Fibroblast of mammary gland (primary cell): Measurements from ENCODE around the gene PSME1.
A peak's percentile ranks its signal among the peaks of the same experiment; 100 is the strongest.

Experiments used
- DNase-seq: peaks from one replicate; pipeline ENCODE4 v3.0.0-alpha.2; 2010; ENCODE audit warnings: low read depth
- H3K4me3 ChIP-seq: 2 replicates; pipeline ENCODE4 v1.5.1; 2011; ENCODE audit warnings: low read depth, mild to moderate bottlenecking, low read length, moderate library complexity; ENCODE audit not compliant: control insufficient read depth
- CTCF ChIP-seq: conservative IDR thresholded peaks from 2 replicates; pipeline ENCODE4 v1.5.1; 2011; ENCODE audit warnings: low read depth, low read length, inconsistent platforms; ENCODE audit not compliant: control insufficient read depth, insufficient read depth

PSME1 gene

GRCh38 chr14:24093207-24093900 is 42.6 kb upstream of the PSME1 start:
- H3K4me3 ChIP-seq, result peak overlapping the region; percentile 74
- no peak for DNase-seq
- no peak for TF ChIP-seq CTCF

- peak; percentile 72 for DNase-seq
- TF ChIP-seq CTCF, result peak; percentile 12
- H3K4me3 ChIP-seq, result peak within 1 kb of the TSS; percentile 74
These were observed 41.8 kb upstream of the PSME1 start, which contains the start of gene PCK2 for GRCh38 chr14:24093901-24094840. TSS of gene PCK2 (plus strand) at chr14:24094311. CDS start at chr14:24094406, 95 bp downstream.

DNA sequence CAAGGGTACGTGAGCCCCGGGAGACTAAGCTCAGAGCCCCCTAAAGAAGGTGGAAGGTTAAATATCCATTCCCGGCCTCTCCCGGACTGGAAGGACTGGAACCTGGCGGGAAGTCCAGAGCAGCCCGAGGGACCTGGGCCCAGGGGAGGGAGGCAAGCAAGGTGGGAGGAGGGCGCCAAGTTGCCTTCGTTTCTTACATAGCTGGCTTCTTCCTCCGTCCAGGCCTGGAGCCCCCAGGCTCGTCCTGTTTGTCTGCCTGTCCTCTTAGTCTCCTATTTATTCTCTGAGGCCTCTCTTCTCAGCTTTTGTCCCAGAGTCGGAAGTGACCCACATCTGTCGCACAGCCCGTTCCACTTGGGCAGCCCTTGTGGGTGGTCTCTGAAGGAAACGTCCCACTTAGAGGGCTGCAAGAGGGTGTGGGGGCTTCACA is 41.1 kb upstream of the PSME1 start:
- no peak for TF ChIP-seq CTCF
- peak overlapping the region; percentile 74 for H3K4me3 ChIP-seq
- no peak for DNase-seq

DNA sequence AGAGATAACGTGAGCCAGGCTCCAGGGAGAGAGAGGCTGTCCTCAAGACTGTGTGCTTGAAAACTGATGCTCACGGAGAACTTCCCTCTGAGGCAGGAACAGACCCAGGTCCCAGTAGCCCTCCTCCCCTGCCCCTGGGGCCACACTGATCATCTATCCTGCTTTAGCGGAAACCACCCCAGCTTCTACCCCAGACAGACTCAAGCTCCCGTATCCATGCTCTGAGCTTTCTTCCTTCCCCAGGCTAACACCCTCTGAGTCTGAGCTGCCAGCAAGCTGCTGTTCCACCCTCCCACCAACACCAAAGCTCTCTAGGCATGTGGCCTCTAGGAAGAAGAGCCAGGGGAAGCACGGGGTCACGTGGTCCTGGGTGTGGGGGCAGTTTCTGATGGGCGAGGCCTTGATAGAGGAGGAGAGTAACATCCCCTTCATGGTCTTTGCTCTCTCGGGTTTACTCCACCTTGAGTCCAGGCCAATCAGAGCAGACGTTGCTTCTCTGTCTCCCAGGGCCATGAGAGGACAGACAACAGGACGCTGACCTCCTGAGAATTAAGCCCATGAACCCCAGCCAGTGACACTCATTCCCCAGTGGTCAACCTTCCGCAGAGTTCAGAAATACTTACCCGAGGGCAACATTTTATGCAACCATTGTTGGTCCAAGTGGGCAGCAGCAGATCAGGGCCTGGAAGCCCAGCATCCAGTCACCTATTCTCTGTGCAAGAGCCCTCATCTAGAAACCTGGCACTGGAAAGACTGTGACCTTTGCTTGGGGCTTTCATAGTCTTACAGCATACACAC is 40.5 kb upstream of the PSME1 start:
- DNase-seq, result peak; percentile 36
- H3K4me3 ChIP-seq, result peak overlapping the region; percentile 74
- no peak for TF ChIP-seq CTCF

GRCh38 chr14:24096545-24097181 is 39.3 kb upstream of the PSME1 start:
- TF ChIP-seq CTCF, result no peak
- H3K4me3 ChIP-seq, result no peak overlapping the region
- DNase-seq, result no peak
